HepG2 (cell line): Measurements from ENCODE around the gene HJURP. TPM values are rescaled to one million over a fixed set of nuclear protein-coding genes. Genes with fewer than 3 reads are reported as not detected.

Source experiments
- AGO2 ChIP-seq: fragments of 200-400 bp; formaldehyde crosslinking; optimal IDR thresholded peaks from 2 replicates; pipeline ENCODE3; 2017; ENCODE audit warnings: mild to moderate bottlenecking, low read depth, low read length, moderate library complexity
- BRCA1 ChIP-seq: sonication (generic); formaldehyde crosslinking; IDR thresholded peaks from 2 replicates; pipeline ENCODE4 v1.4.0; 2020; ENCODE audit warnings: missing genetic modification reagents
- CAMTA2 ChIP-seq: sonication (generic); formaldehyde crosslinking; IDR thresholded peaks from 2 replicates; pipeline ENCODE4 v1.4.0; 2020; ENCODE audit warnings: mild to moderate bottlenecking, missing genetic modification reagents, borderline replicate concordance
- HCFC1 ChIP-seq: fragments of 150-350 bp; IDR thresholded peaks from 2 replicates; pipeline ENCODE4 v1.6.1; 2014; ENCODE audit warnings: low read depth, low read length
- ISX ChIP-seq: sonication (generic); formaldehyde crosslinking; conservative IDR thresholded peaks from 2 replicates; pipeline ENCODE4 v1.5.0; 2020; ENCODE audit warnings: missing genetic modification reagents
- MEIS2 ChIP-seq: sonication (generic); formaldehyde crosslinking; IDR thresholded peaks from 2 replicates; pipeline ENCODE4 v1.9.0; 2021; ENCODE audit warnings: mild to moderate bottlenecking, missing genetic modification reagents
- PAF1 ChIP-seq: IDR thresholded peaks from 2 replicates; pipeline ENCODE4 v1.6.1; 2016; ENCODE audit warnings: missing genetic modification reagents, missing compliant biosample characterization
- PTBP1 ChIP-seq: fragments of 200-400 bp; formaldehyde crosslinking; IDR thresholded peaks from 2 replicates; pipeline ENCODE4 v1.6.1; 2018; ENCODE audit warnings: low read length, low read depth; ENCODE audit not compliant: poor library complexity, severe bottlenecking
- RFX3 ChIP-seq: IDR thresholded peaks from 2 replicates; pipeline ENCODE4 v1.6.1; 2016; ENCODE audit warnings: missing biosample characterization, missing genetic modification reagents
- TAF1 ChIP-seq: sonication (generic); formaldehyde crosslinking; IDR thresholded peaks from 2 replicates; pipeline ENCODE4 v1.4.0; 2020; ENCODE audit warnings: missing genetic modification reagents
- TARDBP ChIP-seq: sonication (generic); formaldehyde crosslinking; IDR thresholded peaks from 2 replicates; pipeline ENCODE4 v1.8.0; 2022; ENCODE audit warnings: mild to moderate bottlenecking, missing genetic modification reagents
- ZFP37 ChIP-seq: sonication (generic); formaldehyde crosslinking; IDR thresholded peaks from 2 replicates; pipeline ENCODE4 v1.4.0; 2020; ENCODE audit warnings: missing genetic modification reagents, borderline replicate concordance
- ZNF350 ChIP-seq: sonication (generic); formaldehyde crosslinking; IDR thresholded peaks from 2 replicates; pipeline ENCODE4 v1.4.0; 2020; ENCODE audit warnings: mild to moderate bottlenecking, low read depth, missing genetic modification reagents, borderline replicate concordance
- ZNF451 ChIP-seq: sonication (generic); formaldehyde crosslinking; IDR thresholded peaks from 2 replicates; pipeline ENCODE4 v1.5.0; 2020; ENCODE audit warnings: mild to moderate bottlenecking, missing genetic modification reagents
- ZNF709 ChIP-seq: sonication (generic); formaldehyde crosslinking; IDR thresholded peaks from 2 replicates; pipeline ENCODE4 v1.5.0; 2020; ENCODE audit warnings: mild to moderate bottlenecking, missing genetic modification reagents
- ZNF850 ChIP-seq: sonication (generic); formaldehyde crosslinking; conservative IDR thresholded peaks from 2 replicates; pipeline ENCODE4 v1.9.0; 2021; ENCODE audit warnings: mild to moderate bottlenecking, missing genetic modification reagents
- polyA plus RNA-seq, 8 experiments: library from polyadenylated mRNA; depleted of rRNA in 3 of 8; stranded (reverse) in 7 of 8; unstranded in 1 of 8; fragments of >200 nt; fragmentation: Illumina TruSeq in 4 of 8; extraction: Trizol in 4 of 8; gene quantifications; 2 replicates each; pipeline versions ENCODE4 v1.2.1 to v1.2.3, GENCODE V29; 2011 to 2016; ENCODE audit warnings: low read depth in 4 of 8, missing spikeins in 1 of 8, mixed read lengths in 1 of 8; ENCODE audit not compliant: insufficient read depth in 1 of 8
- total RNA-seq, 5 experiments: library from RNA; depleted of rRNA; stranded (reverse); fragments of >200 nt; fragmentation: Illumina TruSeq; extraction: Trizol; gene quantifications; 2 replicates each; pipeline ENCODE4 v1.2.3, GENCODE V29; 2016; ENCODE audit warnings: low read depth in 1 of 5
- TF ChIP-seq, protein P1 (sequence below): sonication (generic); formaldehyde crosslinking; IDR thresholded peaks from 2 replicates; pipeline ENCODE4 v1.4.0; 2020; ENCODE audit warnings: missing genetic modification reagents, borderline replicate concordance
- TF ChIP-seq, protein P2 (sequence below), 2 experiments: sonication (generic) in 1 of 2; formaldehyde crosslinking in 1 of 2; IDR thresholded peaks; 2 replicates each; pipeline versions ENCODE4 v1.4.0 to v1.6.1; 2018 to 2020; ENCODE audit warnings: missing genetic modification reagents in 2 of 2, borderline replicate concordance in 1 of 2, low read depth in 1 of 2, mild to moderate bottlenecking in 1 of 2, missing biosample characterization in 1 of 2
- TF ChIP-seq, protein P3 (sequence below): sonication (generic); formaldehyde crosslinking; IDR thresholded peaks from 2 replicates; pipeline ENCODE4 v1.8.0; 2022; ENCODE audit warnings: low read depth, missing genetic modification reagents
- TF ChIP-seq, protein P4 (sequence below): IDR thresholded peaks from 2 replicates; pipeline ENCODE4 v1.6.1; 2016; ENCODE audit warnings: low read depth, control low read depth

Gene HJURP
- total and polyA plus RNA-seq, 2 of the 13 experiments (the other 11 are each of a cell fraction or from before 2014, with no cell fraction given), result 36.3 to 43.9 TPM

DNA sequence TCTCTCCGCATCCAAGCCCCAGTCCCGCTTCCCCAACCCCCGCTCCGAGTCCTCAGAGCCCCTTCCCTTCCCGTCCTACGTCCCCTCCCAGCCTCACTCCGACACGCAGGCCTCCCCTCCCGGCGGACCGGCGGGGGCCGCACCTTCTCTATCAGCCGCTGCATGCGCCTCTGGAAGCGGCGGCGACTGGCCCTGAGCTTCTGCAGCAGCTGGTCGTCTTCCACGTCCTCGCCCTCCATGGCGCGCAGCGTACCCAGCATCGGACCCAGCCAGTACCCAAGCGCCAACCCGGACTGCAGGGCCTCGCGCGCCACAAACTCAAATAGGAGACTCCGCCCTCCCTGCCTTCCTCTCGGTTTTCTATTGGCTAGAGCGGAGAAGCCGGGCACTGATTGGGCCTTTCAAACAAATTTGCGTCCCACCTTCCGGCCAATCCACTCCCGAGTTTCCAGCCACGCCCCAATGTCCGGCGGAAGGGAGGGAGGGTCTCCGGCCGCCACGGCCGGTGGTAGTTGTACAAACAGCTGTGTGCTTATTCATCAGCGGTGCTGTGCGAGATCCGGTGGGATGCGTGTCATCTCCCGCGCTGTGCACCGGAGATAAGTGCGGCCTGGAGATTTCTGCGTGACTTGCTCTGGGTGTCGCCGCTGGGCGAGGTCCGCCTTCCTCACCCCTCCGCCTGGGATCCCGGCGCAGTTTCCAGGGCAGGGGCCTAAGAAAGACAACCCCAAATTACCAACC is at the start of gene HJURP (continued):
- TF ChIP-seq, protein P1, sequence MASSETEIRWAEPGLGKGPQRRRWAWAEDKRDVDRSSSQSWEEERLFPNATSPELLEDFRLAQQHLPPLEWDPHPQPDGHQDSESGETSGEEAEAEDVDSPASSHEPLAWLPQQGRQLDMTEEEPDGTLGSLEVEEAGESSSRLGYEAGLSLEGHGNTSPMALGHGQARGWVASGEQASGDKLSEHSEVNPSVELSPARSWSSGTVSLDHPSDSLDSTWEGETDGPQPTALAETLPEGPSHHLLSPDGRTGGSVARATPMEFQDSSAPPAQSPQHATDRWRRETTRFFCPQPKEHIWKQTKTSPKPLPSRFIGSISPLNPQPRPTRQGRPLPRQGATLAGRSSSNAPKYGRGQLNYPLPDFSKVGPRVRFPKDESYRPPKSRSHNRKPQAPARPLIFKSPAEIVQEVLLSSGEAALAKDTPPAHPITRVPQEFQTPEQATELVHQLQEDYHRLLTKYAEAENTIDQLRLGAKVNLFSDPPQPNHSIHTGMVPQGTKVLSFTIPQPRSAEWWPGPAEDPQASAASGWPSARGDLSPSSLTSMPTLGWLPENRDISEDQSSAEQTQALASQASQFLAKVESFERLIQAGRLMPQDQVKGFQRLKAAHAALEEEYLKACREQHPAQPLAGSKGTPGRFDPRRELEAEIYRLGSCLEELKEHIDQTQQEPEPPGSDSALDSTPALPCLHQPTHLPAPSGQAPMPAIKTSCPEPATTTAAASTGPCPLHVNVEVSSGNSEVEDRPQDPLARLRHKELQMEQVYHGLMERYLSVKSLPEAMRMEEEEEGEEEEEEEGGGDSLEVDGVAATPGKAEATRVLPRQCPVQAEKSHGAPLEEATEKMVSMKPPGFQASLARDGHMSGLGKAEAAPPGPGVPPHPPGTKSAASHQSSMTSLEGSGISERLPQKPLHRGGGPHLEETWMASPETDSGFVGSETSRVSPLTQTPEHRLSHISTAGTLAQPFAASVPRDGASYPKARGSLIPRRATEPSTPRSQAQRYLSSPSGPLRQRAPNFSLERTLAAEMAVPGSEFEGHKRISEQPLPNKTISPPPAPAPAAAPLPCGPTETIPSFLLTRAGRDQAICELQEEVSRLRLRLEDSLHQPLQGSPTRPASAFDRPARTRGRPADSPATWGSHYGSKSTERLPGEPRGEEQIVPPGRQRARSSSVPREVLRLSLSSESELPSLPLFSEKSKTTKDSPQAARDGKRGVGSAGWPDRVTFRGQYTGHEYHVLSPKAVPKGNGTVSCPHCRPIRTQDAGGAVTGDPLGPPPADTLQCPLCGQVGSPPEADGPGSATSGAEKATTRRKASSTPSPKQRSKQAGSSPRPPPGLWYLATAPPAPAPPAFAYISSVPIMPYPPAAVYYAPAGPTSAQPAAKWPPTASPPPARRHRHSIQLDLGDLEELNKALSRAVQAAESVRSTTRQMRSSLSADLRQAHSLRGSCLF (CRISPR knock-in tag), result no peak
- TF ChIP-seq RFX3 (CRISPR knock-in tag), result no peak
- TF ChIP-seq HCFC1, result no peak
- no peak for TF ChIP-seq ZNF850 (CRISPR knock-in tag)
- TF ChIP-seq ZFP37 (CRISPR knock-in tag), result no peak
- TF ChIP-seq ZNF451 (CRISPR knock-in tag), result 0 out of 2 replicates have a peak, but pooled peaks have one; percentile 18
- TF ChIP-seq, protein P2, sequence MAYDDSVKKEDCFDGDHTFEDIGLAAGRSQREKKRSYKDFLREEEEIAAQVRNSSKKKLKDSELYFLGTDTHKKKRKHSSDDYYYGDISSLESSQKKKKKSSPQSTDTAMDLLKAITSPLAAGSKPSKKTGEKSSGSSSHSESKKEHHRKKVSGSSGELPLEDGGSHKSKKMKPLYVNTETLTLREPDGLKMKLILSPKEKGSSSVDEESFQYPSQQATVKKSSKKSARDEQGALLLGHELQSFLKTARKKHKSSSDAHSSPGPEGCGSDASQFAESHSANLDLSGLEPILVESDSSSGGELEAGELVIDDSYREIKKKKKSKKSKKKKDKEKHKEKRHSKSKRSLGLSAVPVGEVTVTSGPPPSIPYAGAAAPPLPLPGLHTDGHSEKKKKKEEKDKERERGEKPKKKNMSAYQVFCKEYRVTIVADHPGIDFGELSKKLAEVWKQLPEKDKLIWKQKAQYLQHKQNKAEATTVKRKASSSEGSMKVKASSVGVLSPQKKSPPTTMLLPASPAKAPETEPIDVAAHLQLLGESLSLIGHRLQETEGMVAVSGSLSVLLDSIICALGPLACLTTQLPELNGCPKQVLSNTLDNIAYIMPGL (CRISPR knock-in tag; IDR thresholded peaks at IDR 0.05; ENCODE audit: borderline replicate concordance in 1 of 2, low read depth in 1 of 2), result peak in 1 of 2 experiments; percentile 41; a peak in 1 of 4 replicates
- TF ChIP-seq ISX (CRISPR knock-in tag), result no peak
- peak; percentile 65; the same call in 1 of the 2 replicates for TF ChIP-seq ZNF350 (CRISPR knock-in tag)
- TF ChIP-seq CAMTA2 (CRISPR knock-in tag), result no peak
- TF ChIP-seq ZNF709 (CRISPR knock-in tag), result peak; percentile 80
- TF ChIP-seq, protein P3, sequence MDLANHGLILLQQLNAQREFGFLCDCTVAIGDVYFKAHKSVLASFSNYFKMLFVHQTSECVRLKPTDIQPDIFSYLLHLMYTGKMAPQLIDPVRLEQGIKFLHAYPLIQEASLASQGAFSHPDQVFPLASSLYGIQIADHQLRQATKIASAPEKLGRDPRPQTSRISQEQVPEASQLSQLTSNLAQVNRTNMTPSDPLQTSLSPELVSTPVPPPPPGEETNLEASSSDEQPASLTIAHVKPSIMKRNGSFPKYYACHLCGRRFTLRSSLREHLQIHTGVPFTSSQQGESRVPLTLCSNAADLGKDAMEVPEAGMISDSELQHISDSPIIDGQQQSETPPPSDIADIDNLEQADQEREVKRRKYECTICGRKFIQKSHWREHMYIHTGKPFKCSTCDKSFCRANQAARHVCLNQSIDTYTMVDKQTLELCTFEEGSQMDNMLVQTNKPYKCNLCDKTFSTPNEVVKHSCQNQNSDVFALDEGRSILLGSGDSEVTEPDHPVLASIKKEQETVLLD (CRISPR knock-in tag), result peak; percentile 93
- no peak for TF ChIP-seq PAF1
- peak; percentile 86 for TF ChIP-seq TAF1 (CRISPR knock-in tag)
- TF ChIP-seq AGO2, result peak; percentile 74
- TF ChIP-seq TARDBP (CRISPR knock-in tag), result peak; percentile 84; the same call in 1 of the 2 replicates
- TF ChIP-seq, protein P4, sequence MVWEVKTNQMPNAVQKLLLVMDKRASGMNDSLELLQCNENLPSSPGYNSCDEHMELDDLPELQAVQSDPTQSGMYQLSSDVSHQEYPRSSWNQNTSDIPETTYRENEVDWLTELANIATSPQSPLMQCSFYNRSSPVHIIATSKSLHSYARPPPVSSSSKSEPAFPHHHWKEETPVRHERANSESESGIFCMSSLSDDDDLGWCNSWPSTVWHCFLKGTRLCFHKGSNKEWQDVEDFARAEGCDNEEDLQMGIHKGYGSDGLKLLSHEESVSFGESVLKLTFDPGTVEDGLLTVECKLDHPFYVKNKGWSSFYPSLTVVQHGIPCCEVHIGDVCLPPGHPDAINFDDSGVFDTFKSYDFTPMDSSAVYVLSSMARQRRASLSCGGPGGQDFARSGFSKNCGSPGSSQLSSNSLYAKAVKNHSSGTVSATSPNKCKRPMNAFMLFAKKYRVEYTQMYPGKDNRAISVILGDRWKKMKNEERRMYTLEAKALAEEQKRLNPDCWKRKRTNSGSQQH, result peak; percentile 59; the same call in 1 of the 2 replicates
- TF ChIP-seq MEIS2 (CRISPR knock-in tag), result peak; percentile 85
- TF ChIP-seq BRCA1 (CRISPR knock-in tag), result no peak
- no peak for TF ChIP-seq PTBP1
